NT2/D1 (cell line): ENCODE data around the gene KCNC4.

ENCODE experiments used
- YY1 ChIP-seq: IDR thresholded peaks from 2 replicates; pipeline ENCODE4 v1.6.1; 2011; ENCODE audit not compliant: insufficient read length, insufficient read depth
- ZNF274 ChIP-seq: IDR thresholded peaks from 2 replicates; pipeline ENCODE4 v1.6.1; 2011; ENCODE audit warnings: mild to moderate bottlenecking, low read depth, low read length

DNA sequence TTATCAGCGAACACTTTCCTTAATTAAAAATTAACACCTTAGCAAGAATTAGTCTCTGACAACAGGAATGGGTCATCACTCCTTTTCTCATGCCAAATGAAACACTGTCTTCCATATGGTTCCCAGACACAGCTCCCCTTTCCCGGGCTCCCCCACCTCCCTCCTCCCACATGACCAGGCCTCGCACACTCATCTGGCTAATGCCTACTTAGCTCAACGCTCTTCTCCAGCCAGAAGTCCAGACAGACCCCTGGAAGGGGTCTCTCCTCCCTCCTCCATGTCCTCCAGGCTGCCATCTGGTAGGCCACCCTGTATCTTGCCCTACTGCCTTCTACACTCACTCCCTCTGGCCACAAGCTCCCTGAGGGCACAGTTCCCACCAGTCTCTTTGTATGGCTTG lies 39.9 kb downstream of the KCNC4 start:
- no peak for TF ChIP-seq ZNF274
- no peak for TF ChIP-seq YY1
